ENCODE data around the gene MPC2.

MPC2 gene

GRCh38 chr1:167936930-167937708 lies at the start of gene MPC2:
Gene MPC2 (minus strand): TSS chr1:167937072. CDS start chr1:167935841, 1,231 bp downstream.
- peak; percentile 66 for DNase-seq

GRCh38 chr1:167984886-167985489 lies 48.1 kb upstream of the MPC2 start:
- DNase-seq, result peak; percentile 4

- DNase-seq, result no peak
These were observed 47.0 kb upstream of the MPC2 start for GRCh38 chr1:167983797-167984420.

GRCh38 chr1:167981933-167982332 lies 45.1 kb upstream of the MPC2 start:
- no peak for DNase-seq

GRCh38 chr1:167977245-167977644 lies 40.4 kb upstream of the MPC2 start:
- DNase-seq, result no peak

GRCh38 chr1:167974698-167975097 lies 37.8 kb upstream of the MPC2 start:
- no peak for DNase-seq

- no peak for DNase-seq
These were observed 37.0 kb upstream of the MPC2 start for GRCh38 chr1:167973832-167974231.

- no peak for DNase-seq
These were observed 31.7 kb upstream of the MPC2 start for GRCh38 chr1:167968569-167968968.

- no peak for DNase-seq
These were observed 29.2 kb upstream of the MPC2 start for GRCh38 chr1:167966050-167966449.

GRCh38 chr1:167964646-167965045 lies 27.8 kb upstream of the MPC2 start:
- DNase-seq, result no peak

GRCh38 chr1:167957710-167958109 lies 20.8 kb upstream of the MPC2 start:
- DNase-seq, result no peak

- DNase-seq, result no peak
These were observed 19.0 kb upstream of the MPC2 start for GRCh38 chr1:167955915-167956314.

- DNase-seq, result no peak
These were observed 13.7 kb upstream of the MPC2 start for GRCh38 chr1:167950569-167950968.

GRCh38 chr1:167949785-167950184 lies 12.9 kb upstream of the MPC2 start:
- no peak for DNase-seq

- DNase-seq, result no peak
These were observed 10.9 kb upstream of the MPC2 start for GRCh38 chr1:167947733-167948132.

- DNase-seq, result no peak
These were observed 6.7 kb upstream of the MPC2 start for GRCh38 chr1:167943541-167943940.

- DNase-seq, result no peak
These were observed 3.4 kb upstream of the MPC2 start for GRCh38 chr1:167940264-167940663.

- no peak for DNase-seq
These were observed 1.3 kb upstream of the MPC2 start for GRCh38 chr1:167938080-167938636.

- DNase-seq, result no peak
These were observed 788 bp upstream of the MPC2 start for GRCh38 chr1:167937709-167938010.

- DNase-seq, result peak; percentile 97
These were observed 573 bp downstream of the MPC2 start, which contains the start of gene DCAF6 for GRCh38 chr1:167936068-167936929. Gene DCAF6 (plus strand): TSS chr1:167936683. CDS start chr1:167936912, 229 bp downstream.

GRCh38 chr1:167935216-167936067 lies 1.4 kb downstream of the MPC2 start:
- peak; percentile 35 for DNase-seq
